Tibial nerve (tissue), 4 donors: Measurements from ENCODE around the gene DHRSX. TPM values are rescaled to one million over a fixed set of nuclear protein-coding genes. Genes with fewer than 3 reads are reported as not detected.

Experiments used
- DNase-seq, 2 donors: peaks; one replicate each; pipeline ENCODE4 v3.0.0-alpha.2; 2019; ENCODE audit warnings: low spot score in 2 of 2
- H3K27ac ChIP-seq, 4 donors: fragments of 200-600 bp; sonication (generic) in 3 of 4; one replicate each; pipeline ENCODE4 v1.5.1; 2017 to 2019; ENCODE audit warnings: mild to moderate bottlenecking in 1 of 4
- H3K27me3 ChIP-seq, 2 donors: fragments of 200-600 bp; sonication (generic) in 1 of 2; one replicate each; pipeline versions ENCODE4 v1.5.1 to v1.6.0; 2017 to 2019
- H3K36me3 ChIP-seq, 3 donors: fragments of 200-600 bp; sonication (generic); one replicate each; pipeline ENCODE4 v1.5.1; 2018 to 2019
- H3K4me1 ChIP-seq, 4 donors: fragments of 200-600 bp; sonication (generic) in 3 of 4; one replicate each; pipeline ENCODE4 v1.5.1; 2017 to 2019
- H3K4me3 ChIP-seq, 4 donors: fragments of 200-600 bp; sonication (generic) in 3 of 4; one replicate each; pipeline ENCODE4 v1.5.1; 2017 to 2019; ENCODE audit warnings: mild to moderate bottlenecking in 1 of 4, moderate library complexity in 1 of 4
- H3K9me3 ChIP-seq, 4 donors: fragments of 200-600 bp; sonication (generic) in 3 of 4; one replicate each; pipeline ENCODE4 v1.5.1; 2017 to 2019
- EP300 ChIP-seq, 2 donors: sonication (generic); formaldehyde crosslinking; IDR thresholded peaks; one replicate each; pipeline ENCODE4 v1.6.1; 2017; ENCODE audit warnings: antibody characterized with exemption in 2 of 2, mild to moderate bottlenecking in 1 of 2
- POLR2A ChIP-seq, 2 donors: fragments of 450-650 bp; IDR thresholded peaks; one replicate each; pipeline ENCODE4 v1.6.1; 2017; ENCODE audit warnings: antibody characterized with exemption in 2 of 2, mild to moderate bottlenecking in 2 of 2, moderate library complexity in 2 of 2
- WGBS, 2 donors: methylation state at CpG; one replicate each; pipeline ENCODE4 v1.1.5; 2018; 5-methylcytosine and 5-hydroxymethylcytosine counted together
- total RNA-seq, 4 donors: library from RNA; depleted of rRNA; stranded (reverse); fragments of >200 nt; gene quantifications; one replicate each; pipeline ENCODE4 v1.1.0, GENCODE V29; 2016
- TF ChIP-seq, protein P1 (sequence below), 5 experiments: fragments of 200-600 bp in 3 of 5; fragments of 450-650 bp in 2 of 5; sonication (generic) in 3 of 5; IDR thresholded peaks; one replicate each; pipeline ENCODE4 v1.5.1; 2016 to 2019; ENCODE audit warnings: antibody characterized with exemption in 5 of 5, mild to moderate bottlenecking in 3 of 5, moderate library complexity in 2 of 5

The DHRSX gene
- total RNA-seq, 4 donors from 2014 or later: 20.3 to 44.3 (median 31.7) TPM

DNA sequence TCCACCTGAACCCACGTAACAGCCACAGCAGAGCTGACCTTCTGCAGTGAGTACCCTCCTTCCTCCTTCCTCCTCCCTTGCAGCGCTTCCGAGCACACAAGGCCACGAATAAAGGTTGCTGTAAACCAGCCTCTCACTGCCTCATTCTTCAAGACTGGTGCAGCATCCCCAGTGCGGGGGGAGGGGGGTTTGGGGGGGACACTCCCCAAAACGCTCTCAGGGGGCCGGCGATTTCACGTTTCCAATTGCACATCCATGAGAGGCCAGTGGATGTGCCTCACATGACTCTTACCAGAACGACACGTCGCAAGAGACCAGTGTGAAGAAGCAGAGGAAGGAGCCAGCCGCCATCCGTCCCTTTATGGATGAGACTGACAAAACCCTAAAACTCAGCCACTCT, 5.2 kb downstream of the DHRSX start:
- peaks cover 0 to 30% (median 25%) of the 10 kb centered on the region in 4 donors for H3K4me1 ChIP-seq
- no peak for DNase-seq
- no peak overlapping the region for H3K4me3 ChIP-seq
- 79 to 82% methylated on average over 14 of the region's 14 CpGs for WGBS, 2 donors
- peaks cover 0 to 19% (median 1%) of the 10 kb centered on the region in 3 donors for H3K36me3 ChIP-seq
- no peak for TF ChIP-seq POLR2A (IDR thresholded peaks at IDR 0.05)
- TF ChIP-seq EP300 (IDR thresholded peaks at IDR 0.05): no peak
- TF ChIP-seq, protein P1, sequence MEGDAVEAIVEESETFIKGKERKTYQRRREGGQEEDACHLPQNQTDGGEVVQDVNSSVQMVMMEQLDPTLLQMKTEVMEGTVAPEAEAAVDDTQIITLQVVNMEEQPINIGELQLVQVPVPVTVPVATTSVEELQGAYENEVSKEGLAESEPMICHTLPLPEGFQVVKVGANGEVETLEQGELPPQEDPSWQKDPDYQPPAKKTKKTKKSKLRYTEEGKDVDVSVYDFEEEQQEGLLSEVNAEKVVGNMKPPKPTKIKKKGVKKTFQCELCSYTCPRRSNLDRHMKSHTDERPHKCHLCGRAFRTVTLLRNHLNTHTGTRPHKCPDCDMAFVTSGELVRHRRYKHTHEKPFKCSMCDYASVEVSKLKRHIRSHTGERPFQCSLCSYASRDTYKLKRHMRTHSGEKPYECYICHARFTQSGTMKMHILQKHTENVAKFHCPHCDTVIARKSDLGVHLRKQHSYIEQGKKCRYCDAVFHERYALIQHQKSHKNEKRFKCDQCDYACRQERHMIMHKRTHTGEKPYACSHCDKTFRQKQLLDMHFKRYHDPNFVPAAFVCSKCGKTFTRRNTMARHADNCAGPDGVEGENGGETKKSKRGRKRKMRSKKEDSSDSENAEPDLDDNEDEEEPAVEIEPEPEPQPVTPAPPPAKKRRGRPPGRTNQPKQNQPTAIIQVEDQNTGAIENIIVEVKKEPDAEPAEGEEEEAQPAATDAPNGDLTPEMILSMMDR (IDR thresholded peaks at IDR 0.05): no peak
- no peak overlapping the region for H3K27ac ChIP-seq
- no peaks in the 10 kb centered on the region for H3K27me3 ChIP-seq
- H3K9me3 ChIP-seq: no peaks in the 10 kb centered on the region

DNA sequence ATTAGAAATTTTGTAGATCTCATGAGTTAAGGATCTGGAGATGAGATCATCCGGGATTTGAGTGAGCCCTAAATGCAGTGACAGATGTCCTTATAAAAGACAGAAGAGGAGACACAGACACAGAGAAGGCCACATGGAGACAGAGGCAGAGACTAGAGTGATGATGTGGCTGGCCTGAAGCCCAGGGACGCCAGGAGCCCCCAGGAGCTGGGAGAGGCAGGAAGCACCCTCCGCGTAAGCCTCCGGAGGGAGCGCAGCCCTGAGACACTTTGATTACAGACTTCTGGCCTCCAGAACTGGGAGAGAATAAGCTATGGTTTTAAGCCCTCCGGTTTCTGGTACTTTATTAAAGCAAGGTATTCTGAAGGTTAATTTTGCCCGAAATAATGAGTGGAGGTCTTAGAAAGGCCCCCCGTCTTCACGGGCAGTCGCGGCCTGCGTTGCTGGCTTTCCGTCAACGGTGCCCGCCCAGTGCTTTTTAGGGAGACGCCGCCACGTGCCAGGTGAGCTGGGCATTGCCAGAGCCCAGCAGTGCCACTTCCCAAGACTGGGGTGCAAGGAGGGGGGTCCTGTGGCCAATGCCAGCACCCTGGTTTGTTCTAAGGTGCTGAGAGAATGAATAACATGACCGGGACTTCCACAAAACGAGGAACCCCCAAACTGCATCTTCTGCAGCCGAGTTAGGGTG, 8.1 kb downstream of the DHRSX start:
- WGBS, 2 donors: 94% methylated on average over 22 of the region's 22 CpGs

DNA sequence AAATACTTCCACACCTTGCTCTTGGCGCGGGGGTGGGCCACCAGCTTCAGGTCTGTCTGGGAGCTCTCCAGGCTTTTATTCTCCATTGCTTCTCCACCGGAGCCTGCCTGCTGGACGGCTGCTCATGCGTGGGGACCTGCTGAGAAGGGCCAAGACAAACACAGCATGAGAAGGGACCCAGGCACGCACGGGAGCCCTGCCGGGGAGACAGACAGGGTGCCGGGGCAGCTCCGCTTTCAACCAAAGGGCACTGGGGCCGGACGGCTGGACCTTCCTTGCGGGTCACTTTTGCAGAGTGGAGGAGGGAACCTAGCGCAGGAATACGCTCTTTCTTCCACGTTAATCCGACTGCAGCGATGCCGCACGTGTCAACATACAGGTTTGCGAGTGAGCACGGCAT, 10.1 kb downstream of the DHRSX start:
- DNase-seq: no peak
- 90 to 92% methylated on average over 22 of the region's 22 CpGs for WGBS, 2 donors
- Histone ChIP-seq H3K4me3 (no peak overlapping the region), H3K9me3 (no peaks in the 10 kb centered on the region), H3K36me3 (peaks cover 10 to 59% (median 26%) of the 10 kb centered on the region in 3 donors), H3K27me3 (no peaks in the 10 kb centered on the region), H3K27ac (no peak overlapping the region), H3K4me1 (peaks cover 0 to 12% (median 4%) of the 10 kb centered on the region in 4 donors)
- no peak for TF ChIP-seq EP300 (IDR thresholded peaks at IDR 0.05)
- TF ChIP-seq, protein P1 (IDR thresholded peaks at IDR 0.05): no peak
- TF ChIP-seq POLR2A (IDR thresholded peaks at IDR 0.05): no peak

More for the DNA sequence above, 8.1 kb downstream of the DHRSX start:
- Histone ChIP-seq H3K4me3 (no peak overlapping the region), H3K27ac (no peak overlapping the region), H3K4me1 (peaks cover 0 to 9% (median 7%) of the 10 kb centered on the region in 4 donors), H3K36me3 (peaks cover 10 to 49% (median 26%) of the 10 kb centered on the region in 3 donors), H3K9me3 (no peaks in the 10 kb centered on the region), H3K27me3 (no peaks in the 10 kb centered on the region)
- no peak for DNase-seq
- TF ChIP-seq, protein P1 (IDR thresholded peaks at IDR 0.05): no peak
- TF ChIP-seq EP300 (IDR thresholded peaks at IDR 0.05): no peak
- no peak for TF ChIP-seq POLR2A (IDR thresholded peaks at IDR 0.05)

DNA sequence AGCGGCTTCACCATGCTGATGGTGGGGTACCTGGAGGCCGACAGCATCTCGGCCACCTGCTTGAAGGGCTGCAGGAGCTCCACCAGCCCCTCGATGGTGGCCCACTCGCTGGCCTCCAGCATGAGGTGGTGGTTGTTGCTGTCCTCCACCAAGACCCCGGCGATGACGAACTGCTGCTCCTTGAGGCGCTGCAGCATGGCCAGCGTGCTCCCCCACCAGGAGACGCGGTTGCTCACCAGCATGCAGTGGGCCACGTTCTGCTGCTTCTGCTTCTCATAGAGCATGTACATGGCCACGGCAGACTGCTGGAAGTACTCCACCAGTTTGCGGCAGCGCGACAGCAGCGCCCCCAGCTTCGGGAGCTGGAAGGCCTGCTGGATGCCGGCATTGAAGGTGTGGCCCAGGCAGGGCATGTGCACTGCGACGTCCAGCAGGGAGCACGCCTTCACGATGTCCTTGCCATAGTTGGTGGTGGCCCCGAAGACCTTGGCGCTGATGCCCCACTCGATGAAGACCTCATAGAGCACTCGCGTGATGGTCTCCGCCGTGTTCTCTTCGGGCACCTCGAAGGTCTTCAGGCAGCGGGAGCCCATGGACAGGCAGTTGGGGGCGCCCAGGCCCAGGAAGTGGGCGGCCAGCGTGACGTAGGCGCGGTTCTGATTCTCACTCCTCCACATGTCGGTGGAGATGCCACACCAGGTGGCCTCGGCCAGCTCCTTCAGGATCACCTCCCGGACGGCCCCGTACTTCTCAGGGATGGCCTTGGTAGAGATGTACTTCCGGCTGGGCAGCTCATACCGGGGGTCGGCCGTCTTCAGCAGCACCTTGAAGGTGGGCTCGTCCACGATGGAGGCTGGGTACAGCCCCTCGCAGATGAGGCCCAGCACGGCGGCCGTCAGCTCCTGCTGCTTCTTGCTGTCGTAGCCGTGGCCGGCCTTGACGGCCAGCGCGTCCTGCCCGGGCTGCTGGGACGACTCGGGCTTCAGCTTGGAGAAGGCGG, 11.0 kb downstream of the DHRSX start:
- DNase-seq: no peak
- H3K27ac ChIP-seq: no peak overlapping the region
- no peaks in the 10 kb centered on the region for H3K27me3 ChIP-seq
- 95 to 97% methylated on average over 39 to 46 of the region's 65 CpGs for WGBS, 2 donors
- no peaks in the 10 kb centered on the region for H3K9me3 ChIP-seq
- peaks cover 0 to 19% (median 4%) of the 10 kb centered on the region in 4 donors for H3K4me1 ChIP-seq
- H3K4me3 ChIP-seq: no peak overlapping the region
- H3K36me3 ChIP-seq: peaks cover 10 to 55% (median 26%) of the 10 kb centered on the region in 3 donors
- no peak for TF ChIP-seq EP300 (IDR thresholded peaks at IDR 0.05)
- TF ChIP-seq, protein P1 (IDR thresholded peaks at IDR 0.05): no peak
- no peak for TF ChIP-seq POLR2A (IDR thresholded peaks at IDR 0.05)
